ENCODE data around the gene ZIC1.

Gene ZIC1

GRCh38 chr3:147410116-147410525 is 956 bp downstream of the ZIC1 start:
- DNase-seq (ENCODE audit: low read depth), result no peak

GRCh38 chr3:147410526-147411237 is 1.5 kb downstream of the ZIC1 start:
- DNase-seq (ENCODE audit: low read depth), result peak; percentile 64

- no peak for DNase-seq (ENCODE audit: low read depth)
These were observed 2.2 kb downstream of the ZIC1 start for GRCh38 chr3:147411238-147411814.

- DNase-seq (ENCODE audit: low read depth), result no peak
These were observed 2.7 kb downstream of the ZIC1 start for GRCh38 chr3:147411815-147412241.

- no peak for DNase-seq (ENCODE audit: low read depth)
These were observed 3.2 kb downstream of the ZIC1 start for GRCh38 chr3:147412261-147412916.

- no peak for DNase-seq (ENCODE audit: low read depth)
These were observed 3.9 kb downstream of the ZIC1 start for GRCh38 chr3:147412917-147413685.

- DNase-seq (ENCODE audit: low read depth), result no peak
These were observed 4.7 kb downstream of the ZIC1 start for GRCh38 chr3:147413686-147414389.

GRCh38 chr3:147414390-147415138 is 5.4 kb downstream of the ZIC1 start:
- no peak for DNase-seq (ENCODE audit: low read depth)

GRCh38 chr3:147415286-147415685 is 6.1 kb downstream of the ZIC1 start:
- no peak for DNase-seq (ENCODE audit: low read depth)

GRCh38 chr3:147415874-147416273 is 6.7 kb downstream of the ZIC1 start:
- DNase-seq (ENCODE audit: low read depth), result no peak

GRCh38 chr3:147416931-147417330 is 7.8 kb downstream of the ZIC1 start:
- DNase-seq (ENCODE audit: low read depth), result no peak

- no peak for DNase-seq (ENCODE audit: low read depth)
These were observed 8.6 kb downstream of the ZIC1 start for GRCh38 chr3:147417551-147418295.

- DNase-seq (ENCODE audit: low read depth), result no peak
These were observed 9.2 kb downstream of the ZIC1 start for GRCh38 chr3:147418371-147418781.

GRCh38 chr3:147418808-147419701 is 9.9 kb downstream of the ZIC1 start:
- DNase-seq (ENCODE audit: low read depth), result no peak

GRCh38 chr3:147419781-147420224 is 10.6 kb downstream of the ZIC1 start:
- DNase-seq (ENCODE audit: low read depth), result no peak

- no peak for DNase-seq (ENCODE audit: low read depth)
These were observed 11.4 kb downstream of the ZIC1 start for GRCh38 chr3:147420353-147421183.

- DNase-seq (ENCODE audit: low read depth), result no peak
These were observed 12.2 kb downstream of the ZIC1 start for GRCh38 chr3:147421184-147421912.

GRCh38 chr3:147422196-147422595 is 13.0 kb downstream of the ZIC1 start:
- no peak for DNase-seq (ENCODE audit: low read depth)

Data from GM04503 (cell line).